Mammary epithelial cell (primary cell): ENCODE results near the gene WNT9B.

Source experiments
- CTCF ChIP-seq, 2 donors: IDR thresholded peaks in 1 of 2; conservative IDR thresholded peaks in 1 of 2; 2 replicates each; pipeline ENCODE4 v1.5.1; 2011 to 2012; ENCODE audit warnings: inconsistent platforms in 2 of 2, low read length in 2 of 2, mild to moderate bottlenecking in 2 of 2, control low read depth in 1 of 2, low read depth in 1 of 2; ENCODE audit not compliant: insufficient read depth in 1 of 2; ENCODE audit errors: extremely low read depth in 1 of 2
- EZH2 ChIP-seq: IDR thresholded peaks from 2 replicates; pipeline ENCODE4 v1.6.1; 2012; ENCODE audit warnings: low read length, inconsistent platforms, borderline replicate concordance

DNA sequence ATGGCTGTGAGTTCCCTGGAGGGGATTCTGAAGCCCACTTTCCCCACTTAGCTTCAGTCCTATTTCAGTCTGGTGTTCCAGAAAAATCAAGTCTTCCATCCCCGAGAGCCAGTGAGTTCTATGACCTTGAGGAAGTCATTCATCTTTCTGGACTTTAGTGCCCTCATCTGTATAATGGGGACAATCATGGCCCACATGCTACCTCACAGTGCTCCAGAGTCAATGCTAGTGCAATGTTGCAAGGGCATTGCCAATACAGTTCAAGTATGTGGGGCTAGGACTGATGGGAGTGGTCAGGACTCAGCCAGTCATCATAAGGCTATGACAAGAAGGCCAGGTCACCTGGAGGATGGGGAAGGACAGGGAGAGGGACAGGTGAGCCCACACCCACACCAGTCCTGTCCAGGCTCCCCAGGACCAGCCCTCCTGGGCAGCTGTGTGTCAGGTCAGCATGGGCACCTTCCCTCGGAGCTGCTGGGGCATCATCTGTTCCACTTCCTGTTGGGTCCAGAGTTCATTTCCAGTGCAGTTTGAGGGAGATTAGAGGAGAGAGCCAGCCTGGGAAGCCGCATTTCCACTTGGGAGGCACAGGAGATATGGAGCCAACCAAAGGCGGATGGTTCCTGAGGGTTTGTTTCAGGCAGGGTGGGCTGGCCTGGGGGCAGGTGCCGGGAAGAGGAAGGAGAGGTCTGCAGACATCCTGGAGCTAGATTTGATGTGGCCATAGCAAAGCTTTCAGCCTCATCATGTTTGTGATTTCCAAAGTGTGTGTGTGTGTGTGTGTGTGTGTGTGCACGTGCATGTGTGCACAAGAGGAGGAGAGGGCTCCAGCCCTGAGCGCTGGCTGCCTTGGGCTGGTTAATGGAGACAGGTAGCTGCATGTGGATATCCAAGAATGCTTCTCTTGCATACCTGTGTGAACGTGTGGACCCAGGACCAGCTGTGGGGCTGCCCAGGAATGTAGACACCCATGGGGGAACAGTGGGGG lies 3.9 kb upstream of the WNT9B start:
- TF ChIP-seq CTCF (conservative IDR thresholded peaks at IDR 0.05 in 1 of 2, IDR thresholded peaks at IDR 0.05 in 1 of 2; ENCODE audit: extremely low read depth in 1 of 2, insufficient read depth in 1 of 2, low read depth in 1 of 2, low read length in 2 of 2) = no peak
- TF ChIP-seq EZH2 = no peak
